Lung (tissue), 13 donors: ENCODE results near the gene WDSUB1. TPM values are rescaled to one million over a fixed set of nuclear protein-coding genes. Genes with fewer than 3 reads are reported as not detected.

Experiments
- ATAC-seq: fragments of 200-7000 bp; cut with Tn5 transposase; one replicate; pipeline ENCODE4 v1.9.1; 2020; ENCODE audit warnings: moderate number of reproducible peaks; ENCODE audit not compliant: insufficient read depth, low FRiP score
- DNase-seq, 3 donors: peaks; one replicate each; pipeline ENCODE4 v3.0.0-alpha.2; 2013 to 2017
- H3K27ac ChIP-seq, 2 donors: one replicate each; pipeline ENCODE4 v1.5.1; 2013; ENCODE audit warnings: mild to moderate bottlenecking in 2 of 2, moderate library complexity in 2 of 2, control low read depth in 1 of 2, inconsistent platforms in 1 of 2, low read depth in 1 of 2, low read length in 1 of 2
- H3K27me3 ChIP-seq, 3 donors: one replicate each; pipeline ENCODE4 v1.5.1; 2013; ENCODE audit warnings: low read length in 2 of 3; ENCODE audit not compliant: control insufficient read depth in 3 of 3, insufficient read depth in 3 of 3
- H3K36me3 ChIP-seq, 4 donors: one replicate each; pipeline ENCODE4 v1.5.1; 2013; ENCODE audit warnings: low read length in 4 of 4, mild to moderate bottlenecking in 1 of 4, moderate library complexity in 1 of 4; ENCODE audit not compliant: control insufficient read depth in 4 of 4, insufficient read depth in 4 of 4
- H3K4me1 ChIP-seq, 5 donors: one replicate each; pipeline ENCODE4 v1.5.1; 2013; ENCODE audit warnings: low read length in 5 of 5, mild to moderate bottlenecking in 2 of 5, moderate library complexity in 1 of 5; ENCODE audit not compliant: control insufficient read depth in 5 of 5, insufficient read depth in 5 of 5
- H3K4me3 ChIP-seq: one replicate; pipeline ENCODE4 v1.5.1; 2013; ENCODE audit warnings: mild to moderate bottlenecking, control low read depth, moderate library complexity
- H3K9ac ChIP-seq, 2 donors: one replicate each; pipeline ENCODE4 v1.5.1; 2013; ENCODE audit warnings: low read length in 2 of 2, control low read depth in 1 of 2; ENCODE audit not compliant: insufficient read depth in 1 of 2
- H3K9me3 ChIP-seq, 4 donors: one replicate each; pipeline ENCODE4 v1.5.1; 2013; ENCODE audit warnings: low read length in 3 of 4, mild to moderate bottlenecking in 1 of 4, moderate library complexity in 1 of 4; ENCODE audit not compliant: control insufficient read depth in 4 of 4, insufficient read depth in 3 of 4
- WGBS, 2 donors: extraction: QIAGEN DNeasy Blood & Tissue Kit; methylation state at CpG; one replicate each; pipeline ENCODE4 v1.1.7; 2013; 5-methylcytosine and 5-hydroxymethylcytosine counted together
- polyA plus RNA-seq, 2 donors: library from polyadenylated mRNA; stranded (reverse); fragments of 200-250 nt; gene quantifications; one replicate each; pipeline ENCODE4 v1.2.1, GENCODE V29; 2013
- small RNA-seq: library from RNA; depleted of rRNA; stranded (forward); fragments of <200 nt; gene quantifications from one replicate; pipeline ENCODE3, GENCODE V24; 2014; ENCODE audit warnings: low replicate concordance
- total RNA-seq, 2 donors: library from RNA; depleted of rRNA in 1 of 2; stranded (reverse); fragments of >200 nt in 1 of 2; gene quantifications; one replicate each; pipeline ENCODE4 v1.2.1, GENCODE V29; 2014 to 2021
- TF ChIP-seq, protein P1 (sequence below): IDR thresholded peaks from 2 replicates; pipeline ENCODE4 v1.5.1; 2012; ENCODE audit warnings: mild to moderate bottlenecking; ENCODE audit errors: control extremely low read depth, extremely low read depth
- donor health status: control.
- donor health status: control.
- donor health status: Bipolar disorder and iron deficiency.
- donor health status: healthy.
- donor health status: DM: yes; HTN: yes; CAD: no.

Gene WDSUB1
- total and polyA plus RNA-seq, 4 donors, result 7.7 to 18.3 (median 9.8) TPM

DNA sequence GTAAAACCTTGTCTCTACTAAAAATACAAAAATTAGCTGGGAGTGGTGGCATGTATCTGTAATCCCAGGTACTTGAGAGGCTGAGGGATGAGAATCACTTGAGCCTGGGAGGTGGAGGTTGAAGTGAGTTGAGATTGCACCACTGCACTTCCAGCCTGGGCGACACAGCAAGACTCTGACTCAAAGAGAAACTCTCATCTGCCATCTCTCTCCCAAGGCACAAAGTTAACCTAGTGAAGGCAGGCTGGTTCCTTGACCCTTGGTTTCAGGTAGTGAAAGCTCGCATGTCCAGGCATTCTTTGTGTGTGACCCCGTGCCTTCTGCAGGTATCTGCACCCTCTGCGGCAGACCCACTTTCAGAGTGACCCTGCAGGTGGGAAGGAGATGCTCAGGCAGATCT lies 100.0 kb downstream of the WDSUB1 start:
- Histone ChIP-seq H3K27ac (no peak overlapping the region), H3K36me3 (peaks cover 3 to 36% (median 26%) of the 10 kb centered on the region in 4 donors), H3K9me3 (no peaks in the 10 kb centered on the region), H3K4me1 (peaks cover 0 to 11% (median 0%) of the 10 kb centered on the region in 5 donors), H3K9ac (no peak overlapping the region), H3K4me3 (no peak overlapping the region), H3K27me3 (no peaks in the 10 kb centered on the region)
- 88 to 92% methylated on average over 4 of the region's 4 CpGs for WGBS, 2 donors
- ATAC-seq (no peak), DNase-seq (no peak)
- TF ChIP-seq, protein P1, sequence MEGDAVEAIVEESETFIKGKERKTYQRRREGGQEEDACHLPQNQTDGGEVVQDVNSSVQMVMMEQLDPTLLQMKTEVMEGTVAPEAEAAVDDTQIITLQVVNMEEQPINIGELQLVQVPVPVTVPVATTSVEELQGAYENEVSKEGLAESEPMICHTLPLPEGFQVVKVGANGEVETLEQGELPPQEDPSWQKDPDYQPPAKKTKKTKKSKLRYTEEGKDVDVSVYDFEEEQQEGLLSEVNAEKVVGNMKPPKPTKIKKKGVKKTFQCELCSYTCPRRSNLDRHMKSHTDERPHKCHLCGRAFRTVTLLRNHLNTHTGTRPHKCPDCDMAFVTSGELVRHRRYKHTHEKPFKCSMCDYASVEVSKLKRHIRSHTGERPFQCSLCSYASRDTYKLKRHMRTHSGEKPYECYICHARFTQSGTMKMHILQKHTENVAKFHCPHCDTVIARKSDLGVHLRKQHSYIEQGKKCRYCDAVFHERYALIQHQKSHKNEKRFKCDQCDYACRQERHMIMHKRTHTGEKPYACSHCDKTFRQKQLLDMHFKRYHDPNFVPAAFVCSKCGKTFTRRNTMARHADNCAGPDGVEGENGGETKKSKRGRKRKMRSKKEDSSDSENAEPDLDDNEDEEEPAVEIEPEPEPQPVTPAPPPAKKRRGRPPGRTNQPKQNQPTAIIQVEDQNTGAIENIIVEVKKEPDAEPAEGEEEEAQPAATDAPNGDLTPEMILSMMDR, result no peak

Small RNA genes within 50 kb of the gene (small RNA-seq; reads per million reads assigned to genes)
- gene MIR6888, result not detected
